Neural progenitor cell (in vitro differentiated cells): ENCODE results near the gene DDAH1.

ENCODE experiments used
- EZH2 ChIP-seq: fragments of 200-600 bp; sonication (generic); IDR thresholded peaks from 2 replicates; pipeline ENCODE4 v1.6.1; 2017; ENCODE audit warnings: antibody characterized with exemption, mild to moderate bottlenecking, moderate library complexity
- TF ChIP-seq, protein P1 (sequence below): fragments of 200-600 bp; sonication (generic); IDR thresholded peaks from 2 replicates; pipeline ENCODE4 v1.5.1; 2017; ENCODE audit warnings: antibody characterized with exemption, mild to moderate bottlenecking

DNA sequence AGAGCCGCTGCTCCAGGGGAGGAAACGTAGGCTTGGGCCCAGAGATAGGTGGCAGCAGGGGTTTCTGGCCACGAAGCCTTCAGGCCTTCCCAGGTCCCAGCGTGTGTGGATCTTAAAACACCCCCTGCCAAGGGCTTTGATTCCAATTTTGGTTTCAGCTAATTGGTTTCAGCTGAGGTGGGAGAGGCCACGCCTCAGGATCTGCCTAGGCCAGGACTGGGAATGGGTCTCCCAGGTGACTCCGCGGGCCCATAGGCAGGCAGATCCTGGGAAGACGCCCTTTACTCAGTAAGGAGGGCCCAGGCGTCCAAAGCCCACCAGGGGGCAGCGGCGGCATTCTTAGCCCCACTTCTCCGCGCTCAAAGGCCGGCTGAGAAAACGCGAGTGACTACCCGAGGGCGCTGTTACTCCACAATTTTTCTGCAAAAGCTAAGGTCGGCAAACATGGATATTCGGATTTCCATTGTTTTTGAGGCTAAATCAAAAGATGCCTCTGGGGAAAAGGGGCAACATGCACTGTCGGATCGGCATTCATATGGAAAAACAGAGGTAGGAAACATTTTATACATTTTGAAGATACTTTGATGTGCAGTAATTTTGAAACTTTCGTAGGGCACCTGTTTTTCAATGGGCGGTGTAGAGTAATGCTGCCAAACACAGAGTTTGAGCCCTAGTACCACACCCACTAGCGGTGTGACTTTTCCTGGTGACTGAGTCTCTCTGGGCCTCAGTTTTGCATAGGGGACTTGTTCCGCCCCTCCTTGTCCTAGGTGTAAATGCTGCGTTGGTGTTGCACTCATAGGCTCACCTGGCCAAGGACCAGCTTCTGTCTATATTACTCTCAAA, 156.7 kb downstream of the DDAH1 start:
- TF ChIP-seq, protein P1, sequence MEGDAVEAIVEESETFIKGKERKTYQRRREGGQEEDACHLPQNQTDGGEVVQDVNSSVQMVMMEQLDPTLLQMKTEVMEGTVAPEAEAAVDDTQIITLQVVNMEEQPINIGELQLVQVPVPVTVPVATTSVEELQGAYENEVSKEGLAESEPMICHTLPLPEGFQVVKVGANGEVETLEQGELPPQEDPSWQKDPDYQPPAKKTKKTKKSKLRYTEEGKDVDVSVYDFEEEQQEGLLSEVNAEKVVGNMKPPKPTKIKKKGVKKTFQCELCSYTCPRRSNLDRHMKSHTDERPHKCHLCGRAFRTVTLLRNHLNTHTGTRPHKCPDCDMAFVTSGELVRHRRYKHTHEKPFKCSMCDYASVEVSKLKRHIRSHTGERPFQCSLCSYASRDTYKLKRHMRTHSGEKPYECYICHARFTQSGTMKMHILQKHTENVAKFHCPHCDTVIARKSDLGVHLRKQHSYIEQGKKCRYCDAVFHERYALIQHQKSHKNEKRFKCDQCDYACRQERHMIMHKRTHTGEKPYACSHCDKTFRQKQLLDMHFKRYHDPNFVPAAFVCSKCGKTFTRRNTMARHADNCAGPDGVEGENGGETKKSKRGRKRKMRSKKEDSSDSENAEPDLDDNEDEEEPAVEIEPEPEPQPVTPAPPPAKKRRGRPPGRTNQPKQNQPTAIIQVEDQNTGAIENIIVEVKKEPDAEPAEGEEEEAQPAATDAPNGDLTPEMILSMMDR, result peak; percentile 96
- peak; percentile 22 for TF ChIP-seq EZH2
